Stimulated activated CD8-positive, alpha-beta memory T cell treated with anti-CD3 and anti-CD28 coated beads, Interleukin-7, amount 100 ng/mL, for 24 hours (primary cell): ENCODE data around the gene GNA14.
"Not testable (repeated sequence)": the region's sequence is repeated elsewhere in the genome, so short reads cannot be mapped to it uniquely, and the experiment has no call there.

Source experiments
- DNase-seq: peaks from one replicate; pipeline ENCODE4 v3.0.0-alpha.2; 2020; ENCODE audit warnings: low read depth

Gene GNA14

GRCh38 chr9:77402286-77402685, 245.8 kb downstream of the GNA14 start:
- no peak for DNase-seq

- DNase-seq, result no peak
Measured at GRCh38 chr9:77399964-77400363, 248.2 kb downstream of the GNA14 start.

GRCh38 chr9:77398581-77398980, 249.5 kb downstream of the GNA14 start:
- DNase-seq, result not testable (repeated sequence)

- DNase-seq, result no peak
Measured at GRCh38 chr9:77392328-77392727, 255.8 kb downstream of the GNA14 start.

GRCh38 chr9:77391834-77392233, 256.3 kb downstream of the GNA14 start:
- no peak for DNase-seq

- no peak for DNase-seq
Measured at GRCh38 chr9:77386187-77386586, 261.9 kb downstream of the GNA14 start.

- no peak for DNase-seq
Measured at GRCh38 chr9:77384406-77384805, 263.7 kb downstream of the GNA14 start.

- no peak for DNase-seq
Measured at GRCh38 chr9:77375956-77376532, 272.1 kb downstream of the GNA14 start.

- no peak for DNase-seq
Measured at GRCh38 chr9:77374266-77374665, 273.9 kb downstream of the GNA14 start.
